GM21381 (cell line): ENCODE data around the gene ARHGAP6.

Experiments used
- ATAC-seq: cut with Tn5 transposase; IDR thresholded peaks from one replicate; pipeline ENCODE4 v1.9.1; 2021; ENCODE audit warnings: mild to moderate bottlenecking, moderate library complexity; ENCODE audit not compliant: unreplicated experiment

The ARHGAP6 gene, protein sequence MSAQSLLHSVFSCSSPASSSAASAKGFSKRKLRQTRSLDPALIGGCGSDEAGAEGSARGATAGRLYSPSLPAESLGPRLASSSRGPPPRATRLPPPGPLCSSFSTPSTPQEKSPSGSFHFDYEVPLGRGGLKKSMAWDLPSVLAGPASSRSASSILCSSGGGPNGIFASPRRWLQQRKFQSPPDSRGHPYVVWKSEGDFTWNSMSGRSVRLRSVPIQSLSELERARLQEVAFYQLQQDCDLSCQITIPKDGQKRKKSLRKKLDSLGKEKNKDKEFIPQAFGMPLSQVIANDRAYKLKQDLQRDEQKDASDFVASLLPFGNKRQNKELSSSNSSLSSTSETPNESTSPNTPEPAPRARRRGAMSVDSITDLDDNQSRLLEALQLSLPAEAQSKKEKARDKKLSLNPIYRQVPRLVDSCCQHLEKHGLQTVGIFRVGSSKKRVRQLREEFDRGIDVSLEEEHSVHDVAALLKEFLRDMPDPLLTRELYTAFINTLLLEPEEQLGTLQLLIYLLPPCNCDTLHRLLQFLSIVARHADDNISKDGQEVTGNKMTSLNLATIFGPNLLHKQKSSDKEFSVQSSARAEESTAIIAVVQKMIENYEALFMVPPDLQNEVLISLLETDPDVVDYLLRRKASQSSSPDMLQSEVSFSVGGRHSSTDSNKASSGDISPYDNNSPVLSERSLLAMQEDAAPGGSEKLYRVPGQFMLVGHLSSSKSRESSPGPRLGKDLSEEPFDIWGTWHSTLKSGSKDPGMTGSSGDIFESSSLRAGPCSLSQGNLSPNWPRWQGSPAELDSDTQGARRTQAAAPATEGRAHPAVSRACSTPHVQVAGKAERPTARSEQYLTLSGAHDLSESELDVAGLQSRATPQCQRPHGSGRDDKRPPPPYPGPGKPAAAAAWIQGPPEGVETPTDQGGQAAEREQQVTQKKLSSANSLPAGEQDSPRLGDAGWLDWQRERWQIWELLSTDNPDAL (N-terminal part only)

DNA sequence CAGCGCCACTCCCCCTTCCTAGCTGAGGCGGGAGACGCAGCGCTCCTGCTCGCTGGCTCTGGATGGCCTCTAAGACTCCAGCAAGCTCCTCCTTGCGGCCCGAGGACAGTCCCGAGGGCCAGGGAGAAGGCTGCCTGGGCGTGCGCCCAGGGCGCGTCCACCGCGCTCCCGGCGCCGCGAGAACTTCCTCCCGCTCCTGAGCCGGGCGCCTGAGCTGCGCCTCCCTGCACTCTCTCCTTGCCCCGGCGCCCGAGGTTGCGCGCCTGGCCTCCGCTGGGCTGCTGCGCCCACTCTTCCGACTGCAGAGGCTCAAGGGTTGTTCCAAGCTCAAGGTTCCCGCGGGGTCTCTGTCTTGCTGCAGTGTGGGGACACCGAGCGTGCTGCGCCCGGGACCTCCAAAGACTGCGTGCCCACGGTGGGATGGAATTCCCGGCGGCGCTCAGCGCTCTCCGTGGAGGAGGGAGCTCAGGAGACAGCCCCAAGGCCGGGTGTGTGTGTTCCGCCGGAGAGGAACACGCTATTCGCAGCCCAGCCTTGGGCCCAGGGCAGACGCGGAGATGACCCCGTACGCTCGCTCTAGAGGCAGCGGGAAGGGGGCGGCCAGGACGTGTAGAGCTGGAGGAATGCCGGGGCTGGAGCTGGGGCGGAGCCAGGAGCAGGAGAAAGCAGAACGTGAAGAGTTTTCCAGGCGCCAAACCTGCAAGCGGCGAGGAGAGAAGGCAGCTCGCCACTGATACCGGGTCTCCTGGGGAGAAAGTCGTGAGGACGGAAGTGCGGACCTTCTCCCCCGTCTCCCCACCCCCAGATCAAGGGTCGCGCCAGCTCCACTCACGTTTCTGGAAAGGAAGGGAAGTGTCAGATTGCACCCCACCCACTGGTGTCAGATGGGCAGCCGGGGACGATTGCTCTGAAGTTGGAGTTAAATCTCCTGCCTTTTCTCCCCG, at the start of gene ARHGAP6:
TSS of gene ARHGAP6 (minus strand) at position 753 of the 944 bp plus-strand sequence. CDS start 1,092 bp downstream, outside the sequence.
- ATAC-seq = no peak

DNA sequence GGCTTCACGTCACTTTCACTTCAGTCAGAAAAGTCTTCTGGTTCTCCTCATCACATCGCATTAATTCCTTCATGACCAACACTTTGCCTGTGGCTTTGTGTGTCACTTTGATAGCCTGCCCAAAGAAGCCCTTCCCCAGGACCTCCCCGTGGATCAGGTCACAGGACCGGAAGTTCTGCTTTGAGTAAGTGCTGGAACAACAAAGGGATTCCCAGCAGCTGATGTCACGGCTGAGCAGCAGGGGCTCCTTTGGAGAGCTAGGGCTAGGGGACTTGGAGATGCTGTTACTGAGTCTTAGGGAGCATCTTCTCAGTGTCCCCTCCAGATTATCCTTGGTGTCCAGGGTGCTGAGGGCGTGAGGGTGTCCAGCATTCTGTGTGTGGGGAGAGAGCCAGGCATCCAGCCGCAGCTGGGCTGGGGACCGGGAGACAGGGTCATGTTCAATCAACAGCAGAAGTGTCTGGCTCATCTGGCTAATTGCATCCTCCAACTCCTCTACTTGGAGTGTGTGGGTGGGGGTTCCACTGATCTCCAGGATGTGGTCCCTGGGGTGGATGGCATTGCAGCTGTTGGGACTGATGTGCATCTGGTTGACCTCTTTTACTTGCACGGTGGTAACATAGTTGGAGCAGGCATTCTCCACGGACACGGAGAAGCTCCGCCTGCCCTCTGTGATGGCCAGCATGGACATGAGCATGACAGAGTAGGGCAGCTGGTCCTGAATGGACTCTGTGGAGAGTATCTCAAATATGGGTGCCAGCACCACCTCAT, 39.2 kb upstream of the ARHGAP6 start:
- ATAC-seq = no peak

DNA sequence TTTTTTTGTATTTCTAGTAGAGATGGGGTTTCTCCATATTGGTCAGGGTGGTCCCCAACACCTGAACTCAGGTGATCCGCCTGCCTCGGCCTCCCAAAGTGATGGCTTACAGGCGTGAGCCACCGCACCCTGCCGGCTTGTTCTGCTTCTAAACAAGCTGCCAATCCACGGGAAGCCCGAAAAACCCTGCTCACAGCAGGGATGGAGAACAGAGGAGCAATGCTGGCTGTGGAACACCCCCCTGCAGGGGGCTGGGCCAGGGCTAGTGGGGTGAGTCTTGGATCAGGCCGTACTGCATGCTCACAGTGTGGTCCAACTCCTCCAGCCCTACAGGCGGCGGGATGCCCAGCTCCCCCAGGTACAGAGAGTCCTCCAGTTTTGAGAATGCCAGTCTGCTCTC, 38.1 kb upstream of the ARHGAP6 start:
- no peak for ATAC-seq

DNA sequence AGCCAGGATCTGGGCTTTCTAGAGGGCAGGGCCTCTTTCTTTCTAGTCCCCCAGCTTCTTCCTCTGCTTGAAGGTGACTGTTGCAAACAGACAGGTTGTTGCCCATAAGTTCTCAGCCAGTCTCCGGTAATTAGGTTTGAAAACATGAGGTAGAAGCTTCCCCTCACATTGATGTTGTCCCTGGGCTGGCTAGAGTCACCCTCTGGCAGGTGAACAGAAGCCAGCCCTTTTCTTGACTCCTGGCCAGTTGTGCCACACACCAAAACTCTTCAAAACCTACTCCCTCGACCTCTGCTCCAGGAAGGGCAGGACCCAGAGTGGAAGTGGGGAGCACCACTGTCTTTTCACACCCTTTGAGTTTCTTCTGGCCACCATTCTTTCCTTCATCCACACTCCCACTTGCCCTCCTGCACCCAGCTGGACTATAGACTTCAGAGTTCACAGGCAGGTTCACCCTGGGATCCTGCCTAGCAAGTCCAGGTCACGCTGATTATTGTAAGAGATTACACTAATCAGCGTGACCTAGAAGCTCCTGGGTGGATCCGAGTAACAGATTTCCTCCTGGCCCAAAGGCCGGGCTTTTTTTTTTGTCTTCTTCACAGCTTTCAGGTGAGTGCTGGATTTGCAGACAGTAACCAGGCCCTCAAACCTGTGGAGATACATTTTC, 37.4 kb upstream of the ARHGAP6 start:
- no peak for ATAC-seq

DNA sequence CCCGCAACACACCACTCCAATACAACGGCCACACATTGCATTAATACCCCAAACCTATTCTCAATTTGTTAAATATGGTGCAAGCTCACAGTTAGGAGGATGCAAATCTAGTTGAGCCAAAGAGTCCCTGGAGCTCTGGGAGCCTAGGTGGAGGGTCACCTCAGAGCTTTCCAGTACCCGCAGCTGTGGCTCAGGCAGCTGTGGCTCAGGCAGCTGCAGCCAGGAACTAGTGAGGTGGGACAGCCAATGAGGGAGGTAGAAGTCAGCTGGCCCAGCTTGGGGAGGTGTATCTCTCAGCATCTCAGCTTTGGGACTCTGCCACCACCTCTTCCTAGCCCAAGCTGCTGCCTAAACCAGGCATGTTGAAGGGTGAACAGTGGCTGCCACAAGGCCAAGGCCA, 36.7 kb upstream of the ARHGAP6 start:
- ATAC-seq = no peak

DNA sequence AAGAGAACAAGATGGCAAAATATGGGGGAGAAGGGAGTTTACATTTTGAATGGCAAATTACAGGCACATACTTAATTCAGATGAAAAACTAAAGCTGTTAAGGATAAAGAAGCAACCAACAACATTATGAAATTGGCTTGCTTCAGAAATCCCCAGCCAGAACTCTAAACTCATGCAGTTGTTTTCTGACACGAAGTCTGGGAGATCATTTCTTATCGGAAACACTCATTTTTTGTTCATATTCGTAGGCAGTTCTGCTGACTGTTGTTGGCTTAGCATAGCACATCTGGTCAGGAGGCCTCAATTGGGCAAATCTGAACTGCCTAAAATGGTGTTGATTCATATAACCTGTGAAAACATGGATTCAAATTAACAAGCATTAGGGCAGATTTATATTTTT, 33.0 kb upstream of the ARHGAP6 start:
- ATAC-seq = no peak

DNA sequence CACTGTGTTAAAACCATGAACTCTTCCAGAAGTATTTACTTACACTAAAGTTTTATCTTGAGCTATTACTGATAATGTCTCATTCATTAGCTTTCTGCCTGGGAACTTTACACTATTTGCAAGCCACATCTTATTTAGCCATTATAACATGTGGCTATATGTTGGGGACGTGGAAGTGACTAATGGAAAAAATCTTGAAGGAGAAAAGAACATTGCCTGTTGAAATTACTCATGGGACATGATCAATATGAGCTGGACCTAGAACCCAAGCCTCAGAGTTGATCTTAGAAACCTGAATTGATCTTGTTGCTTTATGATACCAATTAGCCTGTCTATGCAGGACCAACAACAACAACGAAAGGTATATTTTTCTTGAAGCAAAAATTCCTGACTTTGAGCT, 22.5 kb upstream of the ARHGAP6 start:
- no peak for ATAC-seq

DNA sequence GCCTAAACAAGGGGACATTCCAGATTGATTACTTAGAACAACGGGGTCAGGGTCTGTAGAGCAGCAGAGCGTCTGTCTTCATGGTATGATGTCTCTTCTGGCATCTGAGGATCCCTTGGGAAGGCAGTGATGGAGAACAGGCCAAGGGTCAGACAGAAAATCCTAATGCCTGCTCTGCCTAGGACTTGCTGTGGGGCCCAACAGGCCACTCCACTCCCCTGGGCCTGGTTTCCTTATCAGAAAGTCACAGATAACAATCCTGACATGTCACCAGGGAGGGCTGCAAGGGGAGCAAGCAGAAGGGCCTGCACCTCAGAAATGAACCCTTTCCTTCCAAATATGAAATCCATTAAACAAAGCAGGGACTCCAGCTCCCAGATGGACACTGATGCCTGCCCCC, 21.4 kb upstream of the ARHGAP6 start:
- ATAC-seq = no peak

DNA sequence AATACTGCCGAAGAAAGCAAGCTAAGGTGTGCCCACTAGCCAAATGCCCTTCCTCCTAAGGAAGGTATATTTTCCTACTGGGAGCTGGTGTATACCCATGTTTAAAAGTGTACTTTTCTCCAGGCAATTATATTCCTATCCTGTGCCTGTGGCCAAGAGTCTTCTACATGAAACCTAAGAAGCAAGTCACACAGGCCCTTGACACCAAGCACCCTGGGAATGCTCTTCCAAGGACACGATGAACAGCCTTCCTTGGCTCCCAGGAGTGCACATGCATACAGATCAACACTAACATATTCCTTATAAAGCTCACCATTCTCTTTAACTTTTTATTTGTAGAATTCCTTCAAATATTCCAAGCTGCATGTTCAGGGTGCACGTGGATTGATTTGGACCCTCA, 17.3 kb upstream of the ARHGAP6 start:
- no peak for ATAC-seq

DNA sequence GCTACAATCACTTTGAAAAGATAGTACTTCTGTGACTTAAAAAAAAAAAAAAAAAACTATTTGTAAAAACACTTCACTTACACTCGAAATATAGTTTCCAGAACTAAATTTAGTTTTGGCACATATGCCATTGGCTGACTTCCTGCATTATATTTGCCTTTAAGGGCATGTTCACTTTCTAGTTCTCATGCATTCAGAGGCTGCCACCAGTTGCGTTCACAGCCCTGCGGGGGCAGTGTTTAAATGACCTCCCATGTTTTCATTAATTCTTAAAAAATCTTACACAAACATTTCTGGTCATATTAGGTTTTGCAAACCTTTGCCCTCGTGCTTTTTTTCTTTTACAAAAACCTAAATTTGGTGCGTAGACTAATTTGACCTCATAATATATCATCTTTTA, 12.4 kb upstream of the ARHGAP6 start:
- ATAC-seq = no peak

DNA sequence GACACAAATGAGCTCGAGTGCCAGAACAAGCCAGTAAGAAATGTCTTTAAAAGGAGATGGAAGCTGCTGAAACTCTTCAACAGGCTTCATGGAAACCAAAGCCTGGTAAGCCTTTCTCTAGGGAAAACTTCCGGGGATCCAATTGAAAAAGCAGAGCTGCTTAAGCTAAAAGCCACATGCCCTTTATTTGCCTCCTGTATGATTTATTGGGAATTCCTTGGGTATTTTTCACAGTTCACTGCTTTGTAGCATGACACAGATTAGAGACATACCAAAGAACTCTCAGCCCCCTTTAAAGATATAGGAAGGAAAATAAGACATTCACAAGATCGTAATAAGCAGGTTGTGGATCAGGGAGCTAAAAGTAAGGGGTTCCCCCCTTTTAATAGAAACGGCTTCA, 6.5 kb upstream of the ARHGAP6 start:
- ATAC-seq = no peak

DNA sequence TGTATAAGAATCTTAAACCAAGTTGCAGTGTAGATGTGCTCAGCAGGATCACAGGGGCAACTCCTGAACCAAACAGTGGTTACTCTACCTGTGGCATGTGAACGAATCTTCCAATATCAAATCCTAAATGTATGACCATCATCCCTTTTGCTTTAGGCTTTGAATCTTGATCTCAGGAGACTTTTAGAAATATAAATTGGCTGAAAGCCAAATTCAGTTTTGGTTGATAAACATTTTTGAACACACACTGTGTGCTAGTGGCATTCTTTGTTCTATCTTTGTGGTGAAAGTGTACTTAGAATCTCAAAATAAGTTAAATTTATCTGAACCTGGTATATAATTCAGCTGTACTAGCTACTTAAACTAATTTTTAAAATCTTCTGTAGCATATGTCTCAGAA, 4.6 kb upstream of the ARHGAP6 start:
- ATAC-seq = no peak

DNA sequence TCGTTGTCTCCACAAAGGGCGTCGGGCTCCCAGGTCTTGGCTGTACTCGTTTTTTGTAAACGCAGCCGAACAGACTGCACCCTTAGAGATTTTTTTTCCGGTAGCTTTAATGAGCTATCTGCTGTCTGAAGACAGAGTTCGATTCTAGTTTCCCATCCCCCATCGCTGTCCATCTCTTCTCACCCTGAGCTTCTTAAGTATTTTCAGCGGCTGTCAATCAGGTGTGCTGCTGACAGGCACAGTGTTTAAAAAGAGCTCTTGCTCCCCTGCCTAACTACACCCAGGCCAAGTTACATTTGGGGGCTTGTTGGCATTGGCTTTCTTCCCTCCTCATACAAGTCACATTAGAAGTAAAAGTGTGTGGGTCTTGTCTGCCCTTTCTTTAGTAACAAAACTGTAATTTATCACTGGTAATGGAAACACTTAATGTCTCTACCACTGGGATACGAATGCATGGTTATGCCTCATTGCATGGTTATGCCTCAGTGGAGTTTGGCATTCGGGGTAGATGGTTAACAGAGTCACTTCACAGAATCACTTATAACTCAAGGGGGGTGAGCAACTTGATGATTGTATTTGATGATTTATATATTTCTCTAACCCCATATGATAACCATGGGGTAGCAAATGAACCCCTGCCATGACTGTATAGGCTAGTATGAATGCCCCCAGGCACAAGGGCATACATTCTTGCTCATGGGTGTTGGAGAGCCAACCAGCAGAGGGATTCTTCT, 1.4 kb upstream of the ARHGAP6 start:
- no peak for ATAC-seq

DNA sequence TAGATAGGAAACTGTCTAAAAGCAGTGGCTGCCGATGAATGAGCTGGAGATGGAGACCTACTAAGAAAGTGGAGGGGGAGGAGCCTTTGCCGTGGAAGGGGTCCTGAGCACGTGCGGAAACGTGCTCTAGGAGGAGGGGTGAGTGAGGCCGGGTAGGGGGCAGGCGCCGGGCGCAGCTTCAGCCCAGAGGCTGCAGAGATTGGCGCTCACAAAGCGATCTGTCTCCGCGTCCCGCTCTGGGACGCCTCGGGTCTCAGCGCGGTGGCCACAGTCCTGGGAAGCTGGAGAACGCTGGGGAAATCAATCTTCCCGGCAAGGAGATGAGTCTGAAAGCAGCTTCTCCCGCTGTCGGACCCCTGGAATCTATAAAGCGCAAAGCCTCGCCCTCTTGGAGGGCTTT, 444 bp upstream of the ARHGAP6 start:
- ATAC-seq = no peak

DNA sequence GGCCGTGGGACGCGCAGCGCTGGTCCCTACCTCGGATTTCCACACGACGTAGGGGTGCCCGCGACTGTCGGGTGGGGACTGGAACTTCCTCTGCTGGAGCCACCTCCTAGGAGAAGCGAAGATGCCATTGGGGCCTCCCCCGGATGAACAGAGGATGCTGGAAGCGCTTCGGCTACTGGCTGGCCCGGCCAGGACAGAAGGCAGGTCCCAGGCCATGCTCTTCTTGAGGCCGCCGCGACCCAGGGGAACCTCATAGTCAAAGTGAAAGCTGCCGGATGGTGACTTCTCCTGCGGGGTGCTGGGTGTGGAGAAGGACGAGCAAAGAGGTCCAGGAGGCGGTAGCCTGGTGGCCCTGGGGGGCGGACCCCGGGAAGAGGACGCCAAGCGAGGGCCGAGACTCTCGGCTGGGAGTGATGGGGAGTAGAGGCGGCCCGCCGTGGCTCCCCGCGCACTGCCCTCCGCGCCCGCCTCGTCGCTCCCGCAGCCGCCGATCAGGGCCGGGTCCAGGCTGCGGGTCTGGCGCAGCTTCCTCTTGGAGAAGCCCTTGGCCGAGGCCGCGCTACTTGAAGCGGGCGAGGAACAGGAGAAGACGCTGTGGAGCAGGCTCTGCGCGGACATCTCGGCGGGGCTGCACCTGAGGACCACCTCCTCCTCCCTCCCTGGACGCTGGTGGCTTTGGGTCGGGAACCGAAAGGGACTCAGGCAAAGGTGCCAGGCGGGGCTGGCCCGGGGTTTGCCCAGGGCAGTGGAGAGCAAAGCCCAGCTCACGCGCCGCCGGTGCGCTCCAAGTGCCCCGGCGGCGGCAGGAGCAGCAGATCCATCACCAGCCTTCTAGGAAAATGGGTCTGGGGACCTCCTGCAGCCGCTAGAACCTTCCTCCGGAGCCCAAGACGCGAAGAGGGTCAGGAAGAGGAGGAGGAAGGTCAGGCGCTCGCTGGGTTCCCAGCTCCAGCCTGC, 1.2 kb downstream of the ARHGAP6 start:
- no peak for ATAC-seq

DNA sequence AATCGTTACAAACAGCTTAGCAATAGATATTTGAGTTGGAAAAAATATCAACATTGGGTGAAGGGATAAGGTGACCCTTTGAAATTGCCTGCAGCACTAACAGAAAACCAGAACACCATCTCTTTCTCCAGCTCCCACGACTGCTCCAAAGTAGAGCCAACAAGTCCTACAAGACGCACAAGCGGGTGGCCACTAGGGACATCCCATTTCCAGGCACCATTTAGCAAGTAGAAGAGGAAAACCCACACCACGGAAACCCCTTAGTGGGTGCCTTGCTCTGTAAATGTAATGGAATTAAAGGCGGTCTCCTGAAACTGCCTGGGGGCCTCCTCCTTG, 1.9 kb downstream of the ARHGAP6 start:
- ATAC-seq = no peak

DNA sequence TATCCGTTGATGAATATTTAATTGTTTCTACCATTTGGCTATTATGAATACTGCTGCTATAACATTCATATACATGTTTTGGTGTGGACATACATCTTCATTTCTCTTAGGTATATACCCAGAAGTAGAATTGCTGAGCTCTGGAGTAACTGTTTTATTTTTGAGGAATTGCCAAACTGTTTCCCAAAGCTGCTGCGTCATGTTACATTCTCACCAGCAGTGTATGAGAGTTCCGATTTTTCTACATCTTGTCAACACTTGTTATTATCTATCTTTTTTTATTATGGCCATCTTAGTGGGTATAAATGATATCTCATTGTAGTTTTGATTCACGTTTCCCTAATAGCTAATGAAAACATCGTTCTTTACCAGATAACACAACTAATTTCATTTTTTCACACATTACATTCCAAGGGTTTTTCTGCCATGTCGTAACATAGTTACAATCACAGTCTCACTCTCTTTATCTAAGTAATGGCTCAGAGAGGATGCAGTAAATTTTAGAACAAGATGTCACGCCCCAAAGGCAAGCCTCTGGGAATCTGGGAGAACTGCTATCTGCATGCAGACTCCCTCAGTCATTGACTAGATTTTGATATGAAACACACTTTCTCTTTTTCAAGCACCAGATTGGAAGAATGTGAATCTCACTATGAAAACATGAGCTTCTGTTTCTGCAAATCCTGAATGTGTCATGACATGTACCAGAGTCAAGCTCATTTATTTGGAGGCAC, 10.3 kb downstream of the ARHGAP6 start:
- ATAC-seq = no peak
